Vagina (tissue), 2 donors: Measurements from ENCODE around the gene PTPN3. TPM values are rescaled to one million over a fixed set of nuclear protein-coding genes. Genes with fewer than 3 reads are reported as not detected.
A peak's percentile ranks its signal among the peaks of the same experiment; 100 is the strongest.

Experiments used
- DNase-seq, 2 donors: peaks; one replicate each; pipeline ENCODE4 v3.0.0-alpha.2; 2017; ENCODE audit errors: extremely low spot score in 2 of 2
- H3K27ac ChIP-seq: fragments of 200-600 bp; sonication (generic); one replicate; pipeline ENCODE4 v1.5.1; 2019
- H3K27me3 ChIP-seq: fragments of 200-600 bp; sonication (generic); one replicate; pipeline ENCODE4 v1.5.1; 2019
- H3K36me3 ChIP-seq, 2 donors: fragments of 200-600 bp; sonication (generic); one replicate each; pipeline ENCODE4 v1.5.1; 2017 to 2019
- H3K4me1 ChIP-seq: fragments of 200-600 bp; sonication (generic); one replicate; pipeline ENCODE4 v1.5.1; 2019
- H3K4me3 ChIP-seq, 2 donors: fragments of 200-600 bp; sonication (generic); 1 replicate in 1 of 2; 2 replicates in 1 of 2; pipeline ENCODE4 v1.5.1; 2016 to 2019
- H3K9me3 ChIP-seq: fragments of 200-600 bp; sonication (generic); one replicate; pipeline ENCODE4 v1.5.1; 2019
- POLR2A ChIP-seq, 2 donors: fragments of 450-650 bp; IDR thresholded peaks; one replicate each; pipeline ENCODE4 v1.6.1; 2017; ENCODE audit warnings: antibody characterized with exemption in 2 of 2, mild to moderate bottlenecking in 2 of 2, moderate library complexity in 2 of 2
- POLR2AphosphoS5 ChIP-seq, 2 donors: sonication (generic); formaldehyde crosslinking; IDR thresholded peaks; one replicate each; pipeline ENCODE4 v1.9.0; 2017; ENCODE audit warnings: antibody characterized with exemption in 2 of 2, mild to moderate bottlenecking in 2 of 2, low read depth in 1 of 2; ENCODE audit not compliant: insufficient read depth in 1 of 2
- intact Hi-C: fragments of 100-400 bp; cut with DNase I; formaldehyde crosslinking; loops from one replicate; pipeline ENCODE4 v1.15.1; 2023
- total RNA-seq: library from RNA; depleted of rRNA; stranded (reverse); fragments of >200 nt; gene quantifications from one replicate; pipeline ENCODE4 v1.2.3, GENCODE V29; 2016
- TF ChIP-seq, protein P1 (sequence below), 3 experiments: fragments of 450-650 bp in 2 of 3; fragments of 200-600 bp in 1 of 3; sonication (generic) in 1 of 3; IDR thresholded peaks; one replicate each; pipeline ENCODE4 v1.5.1; 2017 to 2019; ENCODE audit warnings: antibody characterized with exemption in 3 of 3, mild to moderate bottlenecking in 2 of 3, moderate library complexity in 2 of 3

PTPN3 gene
- total RNA-seq, 1 donor from 2014 or later: 15.5 TPM

DNA sequence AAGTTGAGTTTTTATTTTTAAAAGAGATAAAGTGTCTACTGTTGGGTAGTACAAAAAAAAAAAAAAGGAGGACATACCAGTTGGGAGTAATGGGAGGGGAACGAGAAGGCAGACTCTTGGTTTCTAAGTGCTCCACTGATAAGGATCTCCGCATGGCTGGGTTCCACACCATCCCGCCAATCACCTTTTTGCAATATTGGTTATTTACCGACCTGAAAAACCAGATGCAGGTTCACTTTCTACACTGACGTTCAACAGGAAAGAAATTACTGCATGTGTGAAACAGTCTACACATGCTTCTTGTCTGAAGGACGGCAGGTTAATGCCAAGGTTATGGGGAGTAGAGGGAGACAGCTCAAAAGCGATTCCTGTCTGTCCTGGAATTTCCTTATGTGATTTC is 75.5 kb downstream of the PTPN3 start:
- DNase-seq: no peak
- H3K27ac ChIP-seq: no peak overlapping the region
- intact Hi-C loops: no loop called here

DNA sequence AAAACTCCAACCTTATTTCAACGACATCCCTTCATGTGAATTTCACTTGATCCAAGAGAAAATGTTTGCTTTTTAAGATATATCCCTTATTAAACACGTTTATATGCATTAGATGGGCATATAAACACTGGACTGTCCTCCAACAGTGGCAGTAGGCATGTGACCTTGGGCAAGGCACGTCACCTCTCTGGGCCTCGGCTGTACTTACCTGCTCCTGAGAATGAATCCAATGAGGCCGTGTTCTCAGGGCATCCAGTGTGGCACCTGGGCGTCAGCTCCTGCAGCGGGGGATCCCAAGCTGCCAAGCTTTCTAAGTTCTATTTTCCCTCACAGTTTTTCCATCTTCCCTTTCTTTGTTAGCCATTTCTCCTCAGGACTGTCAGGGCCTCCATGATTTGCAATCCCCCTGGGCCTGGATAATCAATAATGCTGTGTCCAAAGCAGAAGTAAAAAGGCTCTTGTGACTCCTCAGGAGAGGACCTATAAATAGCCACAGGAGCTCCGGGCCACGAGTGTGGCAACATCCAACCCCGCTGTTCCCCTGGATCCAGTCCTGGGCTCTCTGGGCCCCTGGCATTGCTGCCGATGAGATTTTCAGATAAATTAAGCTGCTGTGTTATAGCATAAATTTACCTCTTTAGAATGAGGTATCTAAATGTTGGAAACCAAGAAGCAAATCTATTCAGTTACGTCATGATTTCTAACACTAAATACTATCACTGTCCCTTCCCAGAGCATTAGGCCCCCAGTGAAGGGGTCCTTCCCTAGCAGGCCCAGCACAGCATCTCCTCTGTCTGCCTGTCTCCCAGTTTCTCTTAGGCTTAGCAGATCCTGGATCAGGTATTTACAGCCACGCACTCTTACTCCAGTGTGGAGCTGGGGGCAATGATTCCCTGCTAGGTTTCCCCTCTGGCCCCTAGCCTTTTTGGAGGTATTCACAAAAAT is 76.8 kb downstream of the PTPN3 start:
- Histone ChIP-seq H3K4me1 (no peaks in the 10 kb centered on the region), H3K27me3 (no peaks in the 10 kb centered on the region), H3K27ac (no peak overlapping the region), H3K36me3 (no peaks in the 10 kb centered on the region), H3K4me3 (no peak overlapping the region), H3K9me3 (no peaks in the 10 kb centered on the region)
- TF ChIP-seq, protein P1, sequence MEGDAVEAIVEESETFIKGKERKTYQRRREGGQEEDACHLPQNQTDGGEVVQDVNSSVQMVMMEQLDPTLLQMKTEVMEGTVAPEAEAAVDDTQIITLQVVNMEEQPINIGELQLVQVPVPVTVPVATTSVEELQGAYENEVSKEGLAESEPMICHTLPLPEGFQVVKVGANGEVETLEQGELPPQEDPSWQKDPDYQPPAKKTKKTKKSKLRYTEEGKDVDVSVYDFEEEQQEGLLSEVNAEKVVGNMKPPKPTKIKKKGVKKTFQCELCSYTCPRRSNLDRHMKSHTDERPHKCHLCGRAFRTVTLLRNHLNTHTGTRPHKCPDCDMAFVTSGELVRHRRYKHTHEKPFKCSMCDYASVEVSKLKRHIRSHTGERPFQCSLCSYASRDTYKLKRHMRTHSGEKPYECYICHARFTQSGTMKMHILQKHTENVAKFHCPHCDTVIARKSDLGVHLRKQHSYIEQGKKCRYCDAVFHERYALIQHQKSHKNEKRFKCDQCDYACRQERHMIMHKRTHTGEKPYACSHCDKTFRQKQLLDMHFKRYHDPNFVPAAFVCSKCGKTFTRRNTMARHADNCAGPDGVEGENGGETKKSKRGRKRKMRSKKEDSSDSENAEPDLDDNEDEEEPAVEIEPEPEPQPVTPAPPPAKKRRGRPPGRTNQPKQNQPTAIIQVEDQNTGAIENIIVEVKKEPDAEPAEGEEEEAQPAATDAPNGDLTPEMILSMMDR (IDR thresholded peaks at IDR 0.05): no peak
- TF ChIP-seq POLR2A (IDR thresholded peaks at IDR 0.05) (no peak), POLR2AphosphoS5 (IDR thresholded peaks at IDR 0.05; ENCODE audit: insufficient read depth in 1 of 2, low read depth in 1 of 2) (no peak)
- DNase-seq: no peak
- intact Hi-C loops: no loop called here

More for the DNA sequence above, 75.5 kb downstream of the PTPN3 start:
- Histone ChIP-seq H3K4me1 (no peaks in the 10 kb centered on the region), H3K27me3 (no peaks in the 10 kb centered on the region), H3K4me3 (no peak overlapping the region), H3K9me3 (no peaks in the 10 kb centered on the region), H3K36me3 (no peaks in the 10 kb centered on the region)
- TF ChIP-seq, protein P1 (IDR thresholded peaks at IDR 0.05): no peak
- peak in 1 of 2 donors; percentile 48 for TF ChIP-seq POLR2AphosphoS5 (IDR thresholded peaks at IDR 0.05; ENCODE audit: insufficient read depth in 1 of 2, low read depth in 1 of 2)

- Histone ChIP-seq H3K4me3 (no peak overlapping the region), H3K4me1 (no peaks in the 10 kb centered on the region), H3K36me3 (no peaks in the 10 kb centered on the region), H3K27ac (no peak overlapping the region), H3K27me3 (no peaks in the 10 kb centered on the region), H3K9me3 (no peaks in the 10 kb centered on the region)
- DNase-seq: no peak
- intact Hi-C loops: no loop called here
- TF ChIP-seq POLR2A (IDR thresholded peaks at IDR 0.05): no peak
- TF ChIP-seq, protein P1 (IDR thresholded peaks at IDR 0.05): no peak
- no peak for TF ChIP-seq POLR2AphosphoS5 (IDR thresholded peaks at IDR 0.05; ENCODE audit: insufficient read depth in 1 of 2, low read depth in 1 of 2)
Observed at GRCh38 chr9:109419531-109419930, 78.6 kb downstream of the PTPN3 start.

DNA sequence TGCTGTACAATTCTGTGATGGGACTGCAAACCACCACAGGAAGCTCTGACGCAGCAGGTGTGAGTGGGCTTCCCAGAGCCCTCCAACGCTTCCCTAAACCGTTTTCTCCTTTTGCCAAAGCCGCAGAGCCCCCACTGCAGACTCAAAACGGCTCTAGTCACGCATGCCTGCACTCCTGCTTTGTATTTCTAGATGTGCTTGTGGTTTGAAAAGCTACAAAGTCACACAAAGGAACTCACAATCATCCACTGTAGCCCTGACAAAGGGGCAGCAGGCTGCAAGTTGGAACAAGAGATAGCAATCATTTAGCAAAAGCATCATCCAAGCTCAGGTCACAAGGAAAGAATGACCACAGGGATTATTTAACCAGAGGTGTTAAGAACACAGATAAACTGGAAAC is 79.3 kb downstream of the PTPN3 start:
- H3K4me1 ChIP-seq: no peaks in the 10 kb centered on the region
- H3K9me3 ChIP-seq: no peaks in the 10 kb centered on the region
- intact Hi-C loops: no loop called here
- no peaks in the 10 kb centered on the region for H3K27me3 ChIP-seq
- TF ChIP-seq, protein P1 (IDR thresholded peaks at IDR 0.05): no peak
- no peak for TF ChIP-seq POLR2AphosphoS5 (IDR thresholded peaks at IDR 0.05; ENCODE audit: insufficient read depth in 1 of 2, low read depth in 1 of 2)
- TF ChIP-seq POLR2A (IDR thresholded peaks at IDR 0.05): no peak
- no peaks in the 10 kb centered on the region for H3K36me3 ChIP-seq
- no peak overlapping the region for H3K27ac ChIP-seq
- no peak for DNase-seq
- H3K4me3 ChIP-seq: no peak overlapping the region
